Mesenchymal stem cell (in vitro differentiated cells and primary cell): ENCODE measurements around the gene RAB3C.

Source experiments
- DNase-seq: peaks from one replicate; pipeline ENCODE4 v3.0.0-alpha.2; 2013
- H2AFZ ChIP-seq: one replicate; pipeline ENCODE4 v1.6.1; 2013; ENCODE audit warnings: low read depth, mild to moderate bottlenecking, control low read depth, inconsistent platforms, low read length, moderate library complexity
- H2AK5ac ChIP-seq: 2 replicates; pipeline ENCODE4 v1.6.1; 2013; ENCODE audit warnings: low read length, moderate library complexity, mild to moderate bottlenecking, inconsistent platforms; ENCODE audit not compliant: severe bottlenecking
- H2BK120ac ChIP-seq: one replicate; pipeline ENCODE4 v1.6.1; 2013; ENCODE audit warnings: low read depth, mild to moderate bottlenecking, inconsistent platforms, low read length, moderate library complexity
- H2BK12ac ChIP-seq, 2 experiments: one replicate each; pipeline ENCODE4 v1.6.1; 2013; ENCODE audit warnings: inconsistent platforms in 2 of 2, low read length in 2 of 2, mild to moderate bottlenecking in 2 of 2, moderate library complexity in 2 of 2, control low read depth in 1 of 2
- H2BK15ac ChIP-seq: one replicate; pipeline ENCODE4 v1.6.1; 2013; ENCODE audit warnings: mild to moderate bottlenecking, low read depth, inconsistent platforms; ENCODE audit not compliant: poor library complexity, severe bottlenecking
- H2BK5ac ChIP-seq: 2 replicates; pipeline ENCODE4 v1.6.1; 2013; ENCODE audit warnings: low read depth, mild to moderate bottlenecking, low read length, control low read depth, inconsistent platforms; ENCODE audit not compliant: poor library complexity, severe bottlenecking
- H3K14ac ChIP-seq, 2 experiments: one replicate each; pipeline ENCODE4 v1.6.1; 2013; ENCODE audit warnings: inconsistent platforms in 2 of 2, low read length in 2 of 2, control low read depth in 1 of 2, mild to moderate bottlenecking in 1 of 2, moderate library complexity in 1 of 2
- H3K18ac ChIP-seq, 2 experiments: one replicate each; pipeline ENCODE4 v1.6.1; 2013; ENCODE audit warnings: inconsistent platforms in 2 of 2, low read length in 2 of 2, control low read depth in 1 of 2, low read depth in 1 of 2, mild to moderate bottlenecking in 1 of 2
- H3K23ac ChIP-seq, 2 experiments: one replicate each; pipeline ENCODE4 v1.6.1; 2013; ENCODE audit warnings: inconsistent platforms in 2 of 2, low read length in 2 of 2, mild to moderate bottlenecking in 2 of 2, moderate library complexity in 2 of 2, control low read depth in 1 of 2
- H3K27ac ChIP-seq: 2 replicates; pipeline ENCODE4 v1.5.1; 2013; ENCODE audit warnings: mild to moderate bottlenecking, moderate library complexity, low read length, control low read depth, inconsistent platforms; ENCODE audit not compliant: poor library complexity, severe bottlenecking
- H3K27me3 ChIP-seq, 2 experiments: 2 replicates each; pipeline versions ENCODE4 v1.6.1 to v1.7.0; 2013; ENCODE audit warnings: low read length in 2 of 2, mild to moderate bottlenecking in 2 of 2, moderate library complexity in 2 of 2, control low read depth in 1 of 2, inconsistent platforms in 1 of 2; ENCODE audit not compliant: control insufficient read depth in 1 of 2, insufficient read depth in 1 of 2
- H3K36me3 ChIP-seq, 2 experiments: 2 replicates each; pipeline versions ENCODE4 v1.6.1 to v1.7.0; 2013; ENCODE audit warnings: low read length in 2 of 2, control low read depth in 1 of 2, inconsistent platforms in 1 of 2, low read depth in 1 of 2, mild to moderate bottlenecking in 1 of 2; ENCODE audit not compliant: insufficient read depth in 2 of 2, control insufficient read depth in 1 of 2
- H3K4ac ChIP-seq, 2 experiments: one replicate each; pipeline ENCODE4 v1.6.1; 2013; ENCODE audit warnings: inconsistent platforms in 2 of 2, low read length in 2 of 2, mild to moderate bottlenecking in 2 of 2, moderate library complexity in 2 of 2, control low read depth in 1 of 2, low read depth in 1 of 2
- H3K4me1 ChIP-seq: 2 replicates; pipeline ENCODE4 v1.6.1; 2013; ENCODE audit warnings: low read depth, low read length, control low read depth; ENCODE audit not compliant: control insufficient read depth, insufficient read depth
- H3K4me2 ChIP-seq: 2 replicates; pipeline ENCODE4 v1.6.1; 2013; ENCODE audit warnings: low read length, mild to moderate bottlenecking, inconsistent platforms; ENCODE audit not compliant: poor library complexity, severe bottlenecking
- H3K4me3 ChIP-seq, 2 experiments: 2 replicates each; pipeline versions ENCODE4 v1.5.1 to v1.7.0; 2013; ENCODE audit warnings: low read length in 2 of 2, mild to moderate bottlenecking in 2 of 2, control low read depth in 1 of 2, low read depth in 1 of 2; ENCODE audit not compliant: insufficient read depth in 1 of 2
- H3K79me1 ChIP-seq: replicated peaks from 2 replicates; pipeline ENCODE4 v1.6.1; 2013; ENCODE audit warnings: mild to moderate bottlenecking, control low read depth, low read length, inconsistent platforms; ENCODE audit not compliant: poor library complexity, severe bottlenecking
- H3K9ac ChIP-seq: 2 replicates; pipeline ENCODE4 v1.7.0; 2013; ENCODE audit warnings: mild to moderate bottlenecking, low read length, moderate library complexity
- H3K9me3 ChIP-seq: 2 replicates; pipeline ENCODE4 v1.7.0; 2013; ENCODE audit warnings: mild to moderate bottlenecking, low read length; ENCODE audit not compliant: control insufficient read depth
- H4K8ac ChIP-seq: one replicate; pipeline ENCODE4 v1.6.1; 2013; ENCODE audit warnings: inconsistent platforms, mild to moderate bottlenecking, low read length, moderate library complexity
- H4K91ac ChIP-seq: one replicate; pipeline ENCODE4 v1.6.1; 2013; ENCODE audit warnings: mild to moderate bottlenecking, low read length, inconsistent platforms
- WGBS: methylation state at CpG from one replicate; pipeline ENCODE4 v1.1.7; 2013; ENCODE audit warnings: mixed read lengths; 5-methylcytosine and 5-hydroxymethylcytosine counted together

Gene RAB3C

DNA sequence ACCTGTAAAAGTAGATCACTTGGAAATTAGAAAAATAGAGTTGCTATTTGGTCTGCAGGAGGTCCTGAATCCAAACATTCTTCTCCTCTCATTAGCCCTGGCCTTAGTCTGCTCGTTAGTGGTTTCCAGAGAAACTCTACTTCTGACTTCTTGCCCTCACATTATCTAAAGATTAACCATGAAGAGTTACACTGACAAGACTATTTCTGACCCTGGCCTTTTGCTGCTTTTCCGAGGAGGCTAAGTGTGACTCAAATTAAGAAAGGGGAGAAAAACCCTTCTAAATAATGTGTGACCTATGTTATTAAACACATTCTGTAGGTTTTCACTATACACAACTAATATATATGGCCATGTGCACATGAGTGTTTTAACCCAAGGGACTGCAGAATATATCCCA is 302.4 kb downstream of the RAB3C start:
- no peak overlapping the region for H2BK12ac ChIP-seq
- no peak overlapping the region for H3K4me2 ChIP-seq
- peaks cover 12% of the 10 kb centered on the region for H3K9me3 ChIP-seq
- H2AK5ac ChIP-seq: no peak overlapping the region
- no peak overlapping the region for H3K9ac ChIP-seq
- no peak overlapping the region for H3K23ac ChIP-seq
- no peak overlapping the region for H3K4me3 ChIP-seq
- H4K91ac ChIP-seq: no peak overlapping the region
- no peaks in the 10 kb centered on the region for H3K79me1 ChIP-seq
- no peak overlapping the region for H3K14ac ChIP-seq
- 53% methylated on average over 1 of the region's 2 CpGs for WGBS
- H3K4ac ChIP-seq: no peak overlapping the region
- no peak overlapping the region for H2BK120ac ChIP-seq
- no peak overlapping the region for H3K18ac ChIP-seq
- H4K8ac ChIP-seq: no peak overlapping the region
- no peak overlapping the region for H2BK15ac ChIP-seq
- H3K27me3 ChIP-seq: peaks cover 0 to 4% of the 10 kb centered on the region in 2 experiments
- no peak overlapping the region for H3K27ac ChIP-seq
- H2AFZ ChIP-seq: no peak overlapping the region
- peaks cover 2% of the 10 kb centered on the region for H3K4me1 ChIP-seq
- no peaks in the 10 kb centered on the region for H3K36me3 ChIP-seq
- no peak overlapping the region for H2BK5ac ChIP-seq
- no peak for DNase-seq

DNA sequence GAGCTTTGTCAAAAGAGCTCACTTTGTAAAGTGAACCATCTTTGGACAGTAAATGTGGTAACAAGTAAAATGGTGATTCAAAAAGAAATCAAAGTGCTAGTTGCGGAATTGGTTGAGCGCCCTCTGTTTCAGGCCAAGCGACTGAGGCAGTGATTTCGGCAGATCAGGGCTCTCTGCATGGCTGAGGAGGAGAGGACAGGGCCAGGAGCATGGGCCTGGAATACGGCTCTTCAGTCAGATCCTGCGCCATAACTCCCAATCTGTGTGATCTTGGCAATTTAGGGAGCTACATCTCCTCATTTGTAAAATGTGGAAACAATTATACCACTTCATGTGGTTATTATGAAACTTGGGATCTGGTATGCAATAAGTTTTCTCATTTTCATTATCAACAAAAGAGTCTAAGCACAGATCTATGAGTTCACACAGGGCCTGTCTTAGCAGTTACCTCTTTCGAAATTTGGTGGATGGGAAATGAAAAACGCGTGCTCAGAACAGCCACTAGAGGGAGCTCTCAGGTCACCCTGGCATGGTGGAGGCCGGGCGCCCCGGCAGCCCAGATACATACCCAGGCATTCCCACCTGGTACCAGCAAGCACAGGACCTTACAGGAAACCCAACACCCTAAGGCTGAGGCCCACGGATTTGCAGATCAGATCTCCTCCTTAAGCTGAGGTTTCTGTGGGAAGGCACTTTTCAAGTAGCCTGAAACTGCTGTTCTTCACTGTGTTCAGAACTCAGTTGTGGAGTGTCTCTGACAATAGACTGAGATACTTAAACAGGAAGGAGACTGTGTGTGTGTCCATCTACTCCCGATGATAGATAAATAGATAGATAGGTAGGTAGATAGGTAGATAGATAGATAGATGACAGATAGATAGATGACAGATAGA is 303.7 kb downstream of the RAB3C start:
- peak overlapping the region; percentile 39 for H3K27ac ChIP-seq
- no peaks in the 10 kb centered on the region for H3K36me3 ChIP-seq
- DNase-seq: peak; percentile 66
- H4K8ac ChIP-seq: peak overlapping the region; percentile 5
- no peak overlapping the region for H2BK12ac ChIP-seq
- H2BK120ac ChIP-seq: no peak overlapping the region
- no peaks in the 10 kb centered on the region for H3K27me3 ChIP-seq
- H3K4me2 ChIP-seq: no peak overlapping the region
- H2AFZ ChIP-seq: peak overlapping the region; percentile 86
- H3K4me1 ChIP-seq: peaks cover 8% of the 10 kb centered on the region
- no peak overlapping the region for H3K14ac ChIP-seq
- H3K18ac ChIP-seq: no peak overlapping the region
- H2BK15ac ChIP-seq: no peak overlapping the region
- peak overlapping the region; percentile 46 for H3K9ac ChIP-seq
- no peaks in the 10 kb centered on the region for H3K79me1 ChIP-seq
- H3K23ac ChIP-seq: no peak overlapping the region
- WGBS: 38% methylated on average over 12 of the region's 14 CpGs
- H2AK5ac ChIP-seq: peak overlapping the region; percentile 95
- H3K9me3 ChIP-seq: peaks cover 12% of the 10 kb centered on the region
- H3K4ac ChIP-seq: no peak overlapping the region
- no peak overlapping the region for H3K4me3 ChIP-seq
- no peak overlapping the region for H4K91ac ChIP-seq
- no peak overlapping the region for H2BK5ac ChIP-seq

DNA sequence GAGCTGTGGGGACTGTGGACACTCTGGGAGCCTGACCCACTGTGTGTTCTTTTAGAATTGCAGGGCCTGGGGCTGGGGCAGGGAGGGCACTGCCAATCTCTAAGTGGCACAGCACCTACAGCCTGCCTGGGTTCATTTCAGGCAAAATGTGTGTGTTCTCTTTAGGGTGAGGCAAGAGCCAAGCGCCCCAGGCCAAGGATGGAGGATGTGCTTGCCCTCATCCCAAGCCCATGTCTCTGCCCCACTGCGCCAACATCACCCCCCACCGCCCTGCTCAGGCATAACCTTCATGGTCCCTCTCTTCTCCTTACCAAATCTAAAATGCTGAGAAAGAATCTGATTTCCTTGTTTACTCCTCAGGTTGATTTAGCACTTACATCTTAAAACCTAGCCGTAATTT is 304.4 kb downstream of the RAB3C start:
- no peak overlapping the region for H2BK12ac ChIP-seq
- no peaks in the 10 kb centered on the region for H3K36me3 ChIP-seq

DNA sequence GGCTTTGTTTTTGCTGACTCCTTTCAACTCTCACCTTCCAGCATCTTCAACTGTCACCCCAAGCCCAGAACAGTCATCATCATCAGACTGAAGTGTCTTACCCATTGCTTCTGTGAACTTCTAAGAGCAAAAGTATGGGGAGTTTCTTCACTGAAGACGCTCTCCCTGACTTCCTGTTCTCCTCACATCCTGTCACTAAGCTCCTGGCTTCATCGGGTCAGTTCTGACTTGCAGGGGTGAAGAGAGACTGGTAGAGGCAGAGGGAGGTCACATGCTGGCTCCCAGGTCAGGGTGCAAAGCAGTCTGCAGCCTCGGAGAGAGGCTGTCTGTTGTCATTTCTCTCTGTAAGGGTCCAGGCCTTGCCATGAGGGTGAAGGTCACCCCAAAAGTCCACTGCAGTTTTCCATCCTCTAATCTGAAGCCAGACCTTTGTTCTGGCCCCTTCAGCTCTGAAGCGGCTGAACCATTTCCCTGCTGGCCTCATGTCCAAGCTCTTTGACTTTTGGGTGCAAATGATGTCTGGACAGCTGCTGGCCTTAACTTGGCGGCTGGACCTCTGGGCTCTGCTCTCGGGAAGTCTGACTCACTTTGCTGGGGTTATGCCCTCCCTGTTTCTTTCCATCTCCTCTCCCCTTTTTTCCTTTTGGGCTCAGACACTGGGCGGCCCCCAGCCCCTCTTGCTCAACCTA is 305.0 kb downstream of the RAB3C start:
- Histone ChIP-seq H2BK12ac (no peak overlapping the region), H4K91ac (no peak overlapping the region), H3K27ac (no peak overlapping the region), H3K4me2 (no peak overlapping the region), H2AK5ac (peak overlapping the region; percentile 54), H3K4me3 (peak overlapping the region in 1 of 2 experiments; percentile 18), H3K4me1 (peaks cover 10% of the 10 kb centered on the region), H3K9ac (no peak overlapping the region), H3K23ac (no peak overlapping the region), H3K9me3 (peaks cover 12% of the 10 kb centered on the region), H3K36me3 (no peaks in the 10 kb centered on the region), H2BK15ac (no peak overlapping the region), H2BK5ac (no peak overlapping the region), H3K4ac (no peak overlapping the region), H3K18ac (no peak overlapping the region), H3K27me3 (no peaks in the 10 kb centered on the region), H2BK120ac (no peak overlapping the region), H2AFZ (no peak overlapping the region), H3K14ac (no peak overlapping the region), H4K8ac (no peak overlapping the region), H3K79me1 (no peaks in the 10 kb centered on the region)
- peak; percentile 21 for DNase-seq
- 76% methylated on average over 5 of the region's 7 CpGs for WGBS

More for the DNA sequence above, 304.4 kb downstream of the RAB3C start:
- H2BK120ac ChIP-seq: no peak overlapping the region
- H3K79me1 ChIP-seq: no peaks in the 10 kb centered on the region
- H3K27me3 ChIP-seq: no peaks in the 10 kb centered on the region
- no peak for DNase-seq
- no peak overlapping the region for H4K8ac ChIP-seq
- no peak overlapping the region for H3K27ac ChIP-seq
- peak overlapping the region; percentile 29 for H3K9ac ChIP-seq
- peak overlapping the region; percentile 72 for H2AK5ac ChIP-seq
- peak overlapping the region; percentile 47 for H4K91ac ChIP-seq
- H3K4me1 ChIP-seq: peaks cover 10% of the 10 kb centered on the region
- peaks cover 12% of the 10 kb centered on the region for H3K9me3 ChIP-seq
- H3K4me3 ChIP-seq: no peak overlapping the region
- H3K18ac ChIP-seq: no peak overlapping the region
- no peak overlapping the region for H2BK5ac ChIP-seq
- H3K4me2 ChIP-seq: no peak overlapping the region
- H2BK15ac ChIP-seq: no peak overlapping the region
- H3K23ac ChIP-seq: no peak overlapping the region
- H2AFZ ChIP-seq: no peak overlapping the region
- 97% methylated on average over 4 of the region's 4 CpGs for WGBS
- H3K4ac ChIP-seq: no peak overlapping the region
- peak overlapping the region in 1 of 2 experiments; percentile 44 for H3K14ac ChIP-seq
